ENCODE results near the gene SLC9A1. TPM values are rescaled to one million over a fixed set of nuclear protein-coding genes. Genes with fewer than 3 reads are reported as not detected.
A peak's percentile ranks its signal among the peaks of the same experiment; 100 is the strongest.

The SLC9A1 gene
- total RNA-seq, 1 donor from 2014 or later, result 21.9 TPM

DNA sequence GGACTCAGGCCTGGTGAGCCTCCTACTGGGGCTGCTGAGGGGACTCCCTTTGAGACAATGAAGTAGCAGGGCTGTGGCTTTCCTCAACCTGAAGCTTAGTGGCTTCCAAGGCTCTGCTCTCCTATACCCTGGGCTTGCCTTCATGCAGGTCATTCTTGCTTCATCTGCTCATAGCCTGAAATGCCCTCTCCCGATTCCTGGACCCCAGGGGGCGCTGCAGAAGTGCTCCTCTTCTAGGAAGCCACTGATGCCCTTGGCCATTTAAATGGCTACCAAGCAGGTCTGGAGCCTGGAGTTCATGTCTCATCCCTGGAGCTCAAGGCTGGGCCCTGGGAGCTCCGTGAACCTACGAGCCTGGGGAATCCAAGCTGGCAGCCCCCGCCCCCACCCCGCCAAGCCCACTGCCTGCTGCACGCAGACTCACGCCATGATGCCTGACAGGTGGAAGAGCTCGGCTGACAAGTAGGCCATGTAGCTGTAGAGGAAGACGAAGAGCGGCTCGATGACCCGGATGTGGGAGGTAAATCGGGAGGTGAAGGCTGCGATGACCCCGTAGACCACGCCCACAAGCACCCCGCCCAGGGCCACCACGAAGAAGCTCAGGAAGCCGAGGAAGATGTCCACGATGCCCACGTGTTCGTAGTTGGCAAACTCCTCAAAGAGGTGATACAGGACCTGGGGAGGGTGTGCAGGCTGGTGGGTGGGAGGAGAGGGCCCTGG is 45.7 kb downstream of the SLC9A1 start:
- H3K4me3 ChIP-seq (ENCODE audit: low read depth, low read length), result no peak overlapping the region
- DNase-seq (ENCODE audit: low read depth), result no peak
- TF ChIP-seq, protein P1, sequence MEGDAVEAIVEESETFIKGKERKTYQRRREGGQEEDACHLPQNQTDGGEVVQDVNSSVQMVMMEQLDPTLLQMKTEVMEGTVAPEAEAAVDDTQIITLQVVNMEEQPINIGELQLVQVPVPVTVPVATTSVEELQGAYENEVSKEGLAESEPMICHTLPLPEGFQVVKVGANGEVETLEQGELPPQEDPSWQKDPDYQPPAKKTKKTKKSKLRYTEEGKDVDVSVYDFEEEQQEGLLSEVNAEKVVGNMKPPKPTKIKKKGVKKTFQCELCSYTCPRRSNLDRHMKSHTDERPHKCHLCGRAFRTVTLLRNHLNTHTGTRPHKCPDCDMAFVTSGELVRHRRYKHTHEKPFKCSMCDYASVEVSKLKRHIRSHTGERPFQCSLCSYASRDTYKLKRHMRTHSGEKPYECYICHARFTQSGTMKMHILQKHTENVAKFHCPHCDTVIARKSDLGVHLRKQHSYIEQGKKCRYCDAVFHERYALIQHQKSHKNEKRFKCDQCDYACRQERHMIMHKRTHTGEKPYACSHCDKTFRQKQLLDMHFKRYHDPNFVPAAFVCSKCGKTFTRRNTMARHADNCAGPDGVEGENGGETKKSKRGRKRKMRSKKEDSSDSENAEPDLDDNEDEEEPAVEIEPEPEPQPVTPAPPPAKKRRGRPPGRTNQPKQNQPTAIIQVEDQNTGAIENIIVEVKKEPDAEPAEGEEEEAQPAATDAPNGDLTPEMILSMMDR (conservative IDR thresholded peaks at IDR 0.05; ENCODE audit: low read depth, low read length), result peak; percentile 42

DNA sequence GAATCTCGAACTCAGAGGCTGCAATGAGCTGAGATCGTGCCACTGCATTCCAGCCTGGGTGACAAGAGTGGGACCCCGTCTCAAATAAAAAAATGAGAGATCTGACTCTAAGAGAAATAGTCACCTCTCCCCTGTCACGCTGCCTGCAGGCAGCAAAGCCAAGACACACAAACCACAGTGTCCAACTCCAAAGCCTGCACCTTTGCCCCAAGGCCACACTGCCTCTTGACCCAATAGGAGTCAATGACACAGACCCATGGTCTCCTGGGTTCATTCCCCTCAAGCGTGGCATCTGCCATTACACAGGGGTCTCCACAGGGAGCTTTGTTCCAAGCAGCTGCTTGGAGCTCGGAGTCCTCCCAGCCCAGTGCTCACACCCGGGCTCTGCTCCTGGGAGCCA is 46.3 kb downstream of the SLC9A1 start:
- TF ChIP-seq, protein P1 (conservative IDR thresholded peaks at IDR 0.05; ENCODE audit: low read depth, low read length), result no peak
- no peak for DNase-seq (ENCODE audit: low read depth)
- no peak overlapping the region for H3K4me3 ChIP-seq (ENCODE audit: low read depth, low read length)

DNA sequence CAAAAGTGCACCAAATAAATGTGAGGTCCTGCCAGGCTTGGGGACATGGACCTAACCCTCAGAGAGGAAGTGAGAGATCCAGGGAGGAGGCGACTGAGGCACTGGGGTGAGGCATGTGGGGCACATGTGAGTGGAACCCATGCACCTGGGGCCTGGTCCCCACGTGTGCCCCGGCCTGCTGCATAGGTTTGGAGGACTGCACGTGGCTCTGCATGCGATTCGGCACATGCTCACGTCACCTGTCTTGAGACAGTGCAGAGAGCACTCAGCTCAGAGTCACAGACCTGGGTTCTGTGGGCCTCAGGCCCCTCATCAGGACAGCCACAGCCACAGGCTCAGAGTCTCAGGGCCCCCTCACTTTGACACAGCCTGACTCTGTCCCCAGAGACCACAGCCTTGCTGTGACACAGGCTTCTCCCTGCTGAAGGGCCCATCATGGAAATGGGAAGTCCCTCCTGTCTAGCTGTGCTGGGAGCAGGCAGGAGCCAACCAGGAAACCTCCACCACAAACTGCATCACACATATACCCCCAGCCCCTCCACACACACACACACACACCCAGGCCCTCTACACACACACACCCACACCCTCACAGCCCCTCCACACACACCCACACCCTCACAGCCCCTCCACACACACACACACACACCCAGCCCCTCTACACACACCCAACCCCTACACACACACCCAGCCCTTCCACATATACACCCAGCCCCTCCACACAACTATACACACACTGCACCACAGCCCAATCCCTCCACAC is 48.2 kb downstream of the SLC9A1 start:
- TF ChIP-seq, protein P1 (conservative IDR thresholded peaks at IDR 0.05; ENCODE audit: low read depth, low read length), result no peak
- DNase-seq (ENCODE audit: low read depth), result no peak
- H3K4me3 ChIP-seq (ENCODE audit: low read depth, low read length), result no peak overlapping the region

DNA sequence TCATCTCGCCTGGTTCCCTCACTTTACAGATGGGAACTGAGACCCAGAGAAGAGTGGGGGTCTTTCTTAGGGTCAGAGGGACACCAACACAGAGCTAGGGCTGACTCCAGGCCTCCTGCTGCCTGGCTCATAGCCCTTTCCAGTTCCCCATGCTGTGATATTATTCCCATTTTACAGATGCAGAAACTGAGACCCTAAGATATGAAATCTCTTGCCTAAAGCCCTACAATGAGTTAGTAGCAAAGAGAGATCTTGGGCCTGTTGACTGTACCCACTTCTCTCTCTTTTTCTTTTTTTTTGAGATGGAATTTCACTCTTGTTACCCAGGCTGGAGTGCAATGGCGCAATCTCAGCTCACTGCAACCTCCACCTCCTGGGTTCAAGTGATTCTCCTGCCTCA is 49.9 kb downstream of the SLC9A1 start:
- no peak overlapping the region for H3K4me3 ChIP-seq (ENCODE audit: low read depth, low read length)
- DNase-seq (ENCODE audit: low read depth), result no peak
- TF ChIP-seq, protein P1 (conservative IDR thresholded peaks at IDR 0.05; ENCODE audit: low read depth, low read length), result no peak

- H3K4me3 ChIP-seq (ENCODE audit: low read depth, low read length), result no peak overlapping the region
- TF ChIP-seq, protein P1 (conservative IDR thresholded peaks at IDR 0.05; ENCODE audit: low read depth, low read length), result no peak
- no peak for DNase-seq (ENCODE audit: low read depth)
Observed at GRCh38 chr1:27103498-27103897, 51.4 kb downstream of the SLC9A1 start.

DNA sequence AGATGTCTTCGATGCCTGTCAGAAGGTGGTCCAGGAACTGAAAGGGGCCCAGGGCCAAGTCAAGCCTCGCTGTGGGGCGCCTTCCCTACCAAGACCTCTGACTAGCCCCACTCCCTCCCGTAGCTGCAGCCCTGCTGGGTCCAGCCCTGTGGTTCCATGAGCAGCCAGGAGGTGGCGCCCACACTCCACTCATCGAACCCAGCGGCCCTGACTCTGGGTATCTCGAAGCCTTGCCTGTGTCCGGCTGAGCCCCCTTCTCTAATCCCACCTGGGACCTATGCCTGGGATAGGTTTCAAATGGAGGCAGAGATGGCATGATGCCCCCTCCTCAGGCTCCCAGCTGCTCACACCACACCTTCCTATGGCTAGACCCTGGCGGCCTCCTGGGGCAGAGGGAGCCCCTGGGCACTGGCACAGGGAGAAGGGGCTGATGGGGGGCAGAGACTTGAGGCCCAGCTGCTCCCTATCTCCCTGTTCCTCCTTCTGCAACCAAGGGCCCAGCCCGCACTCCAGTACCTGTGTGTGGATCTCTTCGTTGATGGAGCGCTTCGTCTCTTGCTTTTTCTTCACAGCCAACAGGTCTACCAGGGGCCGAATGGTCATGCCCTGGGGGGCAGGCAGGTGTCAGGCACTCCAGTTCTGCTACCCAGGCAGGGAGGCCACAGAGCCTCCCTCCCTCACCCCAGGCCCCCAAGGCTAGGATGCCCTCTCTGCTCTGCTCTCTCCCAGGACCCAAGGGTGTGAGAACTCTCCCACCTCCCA is 52.0 kb downstream of the SLC9A1 start:
- DNase-seq (ENCODE audit: low read depth), result no peak
- TF ChIP-seq, protein P1 (conservative IDR thresholded peaks at IDR 0.05; ENCODE audit: low read depth, low read length), result peak; percentile 95

More for the DNA sequence above, 52.0 kb downstream of the SLC9A1 start:
- H3K4me3 ChIP-seq (ENCODE audit: low read depth, low read length), result no peak overlapping the region
